ENCODE data around the gene PMPCA. TPM values are rescaled to one million over a fixed set of nuclear protein-coding genes. Genes with fewer than 3 reads are reported as not detected.

Gene PMPCA
- total and polyA plus RNA-seq, 2 of the 13 experiments (the other 11 are each of a cell fraction or from before 2014, with no cell fraction given) = 70.2 to 88.4 TPM

DNA sequence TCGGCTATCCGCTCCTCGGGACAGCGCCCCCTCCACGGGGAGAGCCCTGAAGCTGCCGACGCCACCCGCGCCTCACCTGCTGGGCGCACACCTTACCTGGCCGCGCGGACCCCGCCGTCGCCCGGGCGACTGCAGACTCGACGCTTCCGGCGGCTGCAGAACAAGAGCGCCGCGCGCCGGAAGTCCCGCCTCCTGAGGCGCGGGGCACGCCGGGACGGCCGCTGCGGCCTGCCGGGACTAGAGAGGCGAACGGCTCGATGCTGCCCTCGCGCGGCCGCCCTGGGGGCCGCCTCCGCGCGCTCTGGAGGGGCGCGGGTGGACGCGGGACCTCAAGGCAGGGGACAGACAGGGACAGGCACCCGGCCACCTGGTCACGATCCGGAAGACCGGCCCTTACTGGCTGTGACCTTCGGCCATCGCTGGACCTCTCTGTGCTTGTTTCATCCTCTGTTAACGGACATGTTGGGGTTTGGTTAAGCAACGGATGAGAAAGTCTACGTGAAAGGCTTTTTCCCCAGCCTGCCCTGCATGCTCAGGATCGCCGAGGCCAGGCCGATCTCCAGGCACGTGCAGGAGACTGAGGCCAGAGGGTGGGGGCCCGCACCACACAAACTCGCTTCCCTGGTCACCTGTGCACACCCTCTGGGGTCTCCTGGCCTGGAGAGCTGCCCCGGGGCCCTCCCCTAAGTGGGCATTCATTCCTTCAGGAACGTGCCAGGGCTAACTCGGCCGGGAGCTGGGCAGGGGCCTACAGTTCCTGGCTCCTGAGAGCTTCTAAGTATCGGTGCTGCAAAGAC is 10.2 kb upstream of the PMPCA start, which contains the start of gene SNAPC4 (continued):
- TF ChIP-seq ZNF33A (CRISPR knock-in tag; IDR thresholded peaks at IDR 0.05; ENCODE audit: borderline replicate concordance) = no peak
- TF ChIP-seq REL (CRISPR knock-in tag; conservative IDR thresholded peaks at IDR 0.05) = peak; percentile 89; the same call in 1 of the 2 replicates
- TF ChIP-seq ERF (CRISPR knock-in tag; IDR thresholded peaks at IDR 0.05) = peak; percentile 62
- peak; percentile 87 for TF ChIP-seq KDM2A (CRISPR knock-in tag; IDR thresholded peaks at IDR 0.05; ENCODE audit: borderline replicate concordance, low read depth)
- peak; percentile 58; the same call in 1 of the 2 replicates for TF ChIP-seq MAZ (IDR thresholded peaks at IDR 0.05; ENCODE audit: borderline replicate concordance, low read depth, low read length)
- peak; percentile 86 for TF ChIP-seq MAZ (CRISPR knock-in tag; IDR thresholded peaks at IDR 0.05; ENCODE audit: low read depth)
- TF ChIP-seq, protein P1, sequence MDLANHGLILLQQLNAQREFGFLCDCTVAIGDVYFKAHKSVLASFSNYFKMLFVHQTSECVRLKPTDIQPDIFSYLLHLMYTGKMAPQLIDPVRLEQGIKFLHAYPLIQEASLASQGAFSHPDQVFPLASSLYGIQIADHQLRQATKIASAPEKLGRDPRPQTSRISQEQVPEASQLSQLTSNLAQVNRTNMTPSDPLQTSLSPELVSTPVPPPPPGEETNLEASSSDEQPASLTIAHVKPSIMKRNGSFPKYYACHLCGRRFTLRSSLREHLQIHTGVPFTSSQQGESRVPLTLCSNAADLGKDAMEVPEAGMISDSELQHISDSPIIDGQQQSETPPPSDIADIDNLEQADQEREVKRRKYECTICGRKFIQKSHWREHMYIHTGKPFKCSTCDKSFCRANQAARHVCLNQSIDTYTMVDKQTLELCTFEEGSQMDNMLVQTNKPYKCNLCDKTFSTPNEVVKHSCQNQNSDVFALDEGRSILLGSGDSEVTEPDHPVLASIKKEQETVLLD (CRISPR knock-in tag; IDR thresholded peaks at IDR 0.05; ENCODE audit: low read depth) = no peak
- peak; percentile 44; the same call in 1 of the 2 replicates for TF ChIP-seq ETV5 (CRISPR knock-in tag; IDR thresholded peaks at IDR 0.05; ENCODE audit: borderline replicate concordance)
- peak; percentile 67; the same call in 1 of the 2 replicates for TF ChIP-seq ARNT2 (CRISPR knock-in tag; IDR thresholded peaks at IDR 0.05; ENCODE audit: low read depth)
- TF ChIP-seq, protein P2, sequence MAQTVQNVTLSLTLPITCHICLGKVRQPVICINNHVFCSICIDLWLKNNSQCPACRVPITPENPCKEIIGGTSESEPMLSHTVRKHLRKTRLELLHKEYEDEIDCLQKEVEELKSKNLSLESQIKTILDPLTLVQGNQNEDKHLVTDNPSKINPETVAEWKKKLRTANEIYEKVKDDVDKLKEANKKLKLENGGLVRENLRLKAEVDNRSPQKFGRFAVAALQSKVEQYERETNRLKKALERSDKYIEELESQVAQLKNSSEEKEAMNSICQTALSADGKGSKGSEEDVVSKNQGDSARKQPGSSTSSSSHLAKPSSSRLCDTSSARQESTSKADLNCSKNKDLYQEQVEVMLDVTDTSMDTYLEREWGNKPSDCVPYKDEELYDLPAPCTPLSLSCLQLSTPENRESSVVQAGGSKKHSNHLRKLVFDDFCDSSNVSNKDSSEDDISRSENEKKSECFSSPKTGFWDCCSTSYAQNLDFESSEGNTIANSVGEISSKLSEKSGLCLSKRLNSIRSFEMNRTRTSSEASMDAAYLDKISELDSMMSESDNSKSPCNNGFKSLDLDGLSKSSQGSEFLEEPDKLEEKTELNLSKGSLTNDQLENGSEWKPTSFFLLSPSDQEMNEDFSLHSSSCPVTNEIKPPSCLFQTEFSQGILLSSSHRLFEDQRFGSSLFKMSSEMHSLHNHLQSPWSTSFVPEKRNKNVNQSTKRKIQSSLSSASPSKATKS (CRISPR knock-in tag; IDR thresholded peaks at IDR 0.05) = no peak
- TF ChIP-seq, protein P3, sequence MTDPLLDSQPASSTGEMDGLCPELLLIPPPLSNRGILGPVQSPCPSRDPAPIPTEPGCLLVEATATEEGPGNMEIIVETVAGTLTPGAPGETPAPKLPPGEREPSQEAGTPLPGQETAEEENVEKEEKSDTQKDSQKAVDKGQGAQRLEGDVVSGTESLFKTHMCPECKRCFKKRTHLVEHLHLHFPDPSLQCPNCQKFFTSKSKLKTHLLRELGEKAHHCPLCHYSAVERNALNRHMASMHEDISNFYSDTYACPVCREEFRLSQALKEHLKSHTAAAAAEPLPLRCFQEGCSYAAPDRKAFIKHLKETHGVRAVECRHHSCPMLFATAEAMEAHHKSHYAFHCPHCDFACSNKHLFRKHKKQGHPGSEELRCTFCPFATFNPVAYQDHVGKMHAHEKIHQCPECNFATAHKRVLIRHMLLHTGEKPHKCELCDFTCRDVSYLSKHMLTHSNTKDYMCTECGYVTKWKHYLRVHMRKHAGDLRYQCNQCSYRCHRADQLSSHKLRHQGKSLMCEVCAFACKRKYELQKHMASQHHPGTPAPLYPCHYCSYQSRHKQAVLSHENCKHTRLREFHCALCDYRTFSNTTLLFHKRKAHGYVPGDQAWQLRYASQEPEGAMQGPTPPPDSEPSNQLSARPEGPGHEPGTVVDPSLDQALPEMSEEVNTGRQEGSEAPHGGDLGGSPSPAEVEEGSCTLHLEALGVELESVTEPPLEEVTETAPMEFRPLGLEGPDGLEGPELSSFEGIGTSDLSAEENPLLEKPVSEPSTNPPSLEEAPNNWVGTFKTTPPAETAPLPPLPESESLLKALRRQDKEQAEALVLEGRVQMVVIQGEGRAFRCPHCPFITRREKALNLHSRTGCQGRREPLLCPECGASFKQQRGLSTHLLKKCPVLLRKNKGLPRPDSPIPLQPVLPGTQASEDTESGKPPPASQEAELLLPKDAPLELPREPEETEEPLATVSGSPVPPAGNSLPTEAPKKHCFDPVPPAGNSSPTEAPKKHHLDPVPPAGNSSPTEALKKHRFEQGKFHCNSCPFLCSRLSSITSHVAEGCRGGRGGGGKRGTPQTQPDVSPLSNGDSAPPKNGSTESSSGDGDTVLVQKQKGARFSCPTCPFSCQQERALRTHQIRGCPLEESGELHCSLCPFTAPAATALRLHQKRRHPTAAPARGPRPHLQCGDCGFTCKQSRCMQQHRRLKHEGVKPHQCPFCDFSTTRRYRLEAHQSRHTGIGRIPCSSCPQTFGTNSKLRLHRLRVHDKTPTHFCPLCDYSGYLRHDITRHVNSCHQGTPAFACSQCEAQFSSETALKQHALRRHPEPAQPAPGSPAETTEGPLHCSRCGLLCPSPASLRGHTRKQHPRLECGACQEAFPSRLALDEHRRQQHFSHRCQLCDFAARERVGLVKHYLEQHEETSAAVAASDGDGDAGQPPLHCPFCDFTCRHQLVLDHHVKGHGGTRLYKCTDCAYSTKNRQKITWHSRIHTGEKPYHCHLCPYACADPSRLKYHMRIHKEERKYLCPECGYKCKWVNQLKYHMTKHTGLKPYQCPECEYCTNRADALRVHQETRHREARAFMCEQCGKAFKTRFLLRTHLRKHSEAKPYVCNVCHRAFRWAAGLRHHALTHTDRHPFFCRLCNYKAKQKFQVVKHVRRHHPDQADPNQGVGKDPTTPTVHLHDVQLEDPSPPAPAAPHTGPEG (CRISPR knock-in tag; IDR thresholded peaks at IDR 0.05) = peak; percentile 69; the same call in 1 of the 2 replicates
- TF ChIP-seq ZNF589 (CRISPR knock-in tag; conservative IDR thresholded peaks at IDR 0.05) = 0 out of 2 replicates have a peak, but pooled peaks have one; percentile 71
- TF ChIP-seq, protein P4, sequence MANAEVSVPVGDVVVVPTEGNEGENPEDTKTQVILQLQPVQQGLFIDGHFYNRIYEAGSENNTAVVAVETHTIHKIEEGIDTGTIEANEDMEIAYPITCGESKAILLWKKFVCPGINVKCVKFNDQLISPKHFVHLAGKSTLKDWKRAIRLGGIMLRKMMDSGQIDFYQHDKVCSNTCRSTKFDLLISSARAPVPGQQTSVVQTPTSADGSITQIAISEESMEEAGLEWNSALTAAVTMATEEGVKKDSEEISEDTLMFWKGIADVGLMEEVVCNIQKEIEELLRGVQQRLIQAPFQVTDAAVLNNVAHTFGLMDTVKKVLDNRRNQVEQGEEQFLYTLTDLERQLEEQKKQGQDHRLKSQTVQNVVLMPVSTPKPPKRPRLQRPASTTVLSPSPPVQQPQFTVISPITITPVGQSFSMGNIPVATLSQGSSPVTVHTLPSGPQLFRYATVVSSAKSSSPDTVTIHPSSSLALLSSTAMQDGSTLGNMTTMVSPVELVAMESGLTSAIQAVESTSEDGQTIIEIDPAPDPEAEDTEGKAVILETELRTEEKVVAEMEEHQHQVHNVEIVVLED (CRISPR knock-in tag; IDR thresholded peaks at IDR 0.05; ENCODE audit: borderline replicate concordance) = peak; percentile 87
- no peak; the same call in 1 of the 2 replicates for TF ChIP-seq HNF4G (IDR thresholded peaks at IDR 0.05; ENCODE audit: borderline replicate concordance, low read depth, low read length)
- TF ChIP-seq HNF4G (CRISPR knock-in tag; IDR thresholded peaks at IDR 0.05; ENCODE audit: borderline replicate concordance, low read depth) = 0 out of 2 replicates have a peak, but pooled peaks have one; percentile 76
- 0 out of 2 replicates have a peak, but pooled peaks have one; percentile 25 for TF ChIP-seq ZNF777 (CRISPR knock-in tag; IDR thresholded peaks at IDR 0.05)
- no peak for TF ChIP-seq SMARCC2 (IDR thresholded peaks at IDR 0.05)

Measured in HepG2 (cell line).